Measurements from ENCODE around the gene SAP25.

GRCh38 chr7:100583132-100584053 is 9.7 kb upstream of the SAP25 start:
- TF ChIP-seq, protein P1, sequence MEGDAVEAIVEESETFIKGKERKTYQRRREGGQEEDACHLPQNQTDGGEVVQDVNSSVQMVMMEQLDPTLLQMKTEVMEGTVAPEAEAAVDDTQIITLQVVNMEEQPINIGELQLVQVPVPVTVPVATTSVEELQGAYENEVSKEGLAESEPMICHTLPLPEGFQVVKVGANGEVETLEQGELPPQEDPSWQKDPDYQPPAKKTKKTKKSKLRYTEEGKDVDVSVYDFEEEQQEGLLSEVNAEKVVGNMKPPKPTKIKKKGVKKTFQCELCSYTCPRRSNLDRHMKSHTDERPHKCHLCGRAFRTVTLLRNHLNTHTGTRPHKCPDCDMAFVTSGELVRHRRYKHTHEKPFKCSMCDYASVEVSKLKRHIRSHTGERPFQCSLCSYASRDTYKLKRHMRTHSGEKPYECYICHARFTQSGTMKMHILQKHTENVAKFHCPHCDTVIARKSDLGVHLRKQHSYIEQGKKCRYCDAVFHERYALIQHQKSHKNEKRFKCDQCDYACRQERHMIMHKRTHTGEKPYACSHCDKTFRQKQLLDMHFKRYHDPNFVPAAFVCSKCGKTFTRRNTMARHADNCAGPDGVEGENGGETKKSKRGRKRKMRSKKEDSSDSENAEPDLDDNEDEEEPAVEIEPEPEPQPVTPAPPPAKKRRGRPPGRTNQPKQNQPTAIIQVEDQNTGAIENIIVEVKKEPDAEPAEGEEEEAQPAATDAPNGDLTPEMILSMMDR (IDR thresholded peaks at IDR 0.05; ENCODE audit: low read depth, low read length, poor library complexity, severe bottlenecking), result no peak
- TF ChIP-seq EZH2phosphoT487 (IDR thresholded peaks at IDR 0.05; ENCODE audit: borderline replicate concordance, low read length), result no peak

All from DOHH2 (cell line).